ENCODE results near the gene DEXI.
A peak's percentile ranks its signal among the peaks of the same experiment; 100 is the strongest.
"Not testable (repeated sequence)": the region's sequence is repeated elsewhere in the genome, so short reads cannot be mapped to it uniquely, and the experiment has no call there.

Gene DEXI

GRCh38 chr16:10941935-10942351 lies 325 bp downstream of the DEXI start:
- ATAC-seq (replicated peaks), result peak; percentile 11 to 12
- peak overlapping the region; percentile 88 to 98 for H3K4me3 Mint-ChIP-seq
- peaks cover 26 to 36% of the 10 kb centered on the region in 2 donors for H3K36me3 Mint-ChIP-seq
- peaks cover 65 to 81% of the 10 kb centered on the region in 2 donors for H3K4me1 Mint-ChIP-seq
- not testable (repeated sequence) for H3K9me3 Mint-ChIP-seq, DNase-seq, H3K27me3 Mint-ChIP-seq
- H3K27ac Mint-ChIP-seq, result peak overlapping the region; percentile 96

GRCh38 chr16:10941127-10941933 lies 938 bp downstream of the DEXI start:
- H3K9me3 Mint-ChIP-seq, result no peaks in the 10 kb centered on the region
- peak overlapping the region; percentile 96 for H3K27ac Mint-ChIP-seq
- DNase-seq (no peak), ATAC-seq (replicated peaks) (no peak)
- peak overlapping the region; percentile 88 to 98 for H3K4me3 Mint-ChIP-seq
- H3K27me3 Mint-ChIP-seq, result no peaks in the 10 kb centered on the region
- H3K4me1 Mint-ChIP-seq, result peaks cover 64 to 82% of the 10 kb centered on the region in 2 donors
- peaks cover 29 to 37% of the 10 kb centered on the region in 2 donors for H3K36me3 Mint-ChIP-seq

- peaks cover 64 to 82% of the 10 kb centered on the region in 2 donors for H3K4me1 Mint-ChIP-seq
- H3K27me3 Mint-ChIP-seq, result no peaks in the 10 kb centered on the region
- no peak for DNase-seq
Measured at GRCh38 chr16:10940501-10941079, 1.7 kb downstream of the DEXI start.

GRCh38 chr16:10939649-10940234 lies 2.5 kb downstream of the DEXI start:
- Mint-ChIP-seq H3K27me3 (no peaks in the 10 kb centered on the region), H3K4me1 (peaks cover 64 to 79% of the 10 kb centered on the region in 2 donors), H3K4me3 (peak overlapping the region; percentile 88 to 98), H3K9me3 (no peaks in the 10 kb centered on the region), H3K27ac (peak overlapping the region; percentile 96), H3K36me3 (peaks cover 31 to 36% of the 10 kb centered on the region in 2 donors)
- DNase-seq (no peak), ATAC-seq (replicated peaks) (no peak)

More at GRCh38 chr16:10940501-10941079, 1.7 kb downstream of the DEXI start:
- Mint-ChIP-seq H3K27ac (peak overlapping the region; percentile 96), H3K36me3 (peaks cover 30 to 37% of the 10 kb centered on the region in 2 donors), H3K9me3 (no peaks in the 10 kb centered on the region), H3K4me3 (peak overlapping the region; percentile 88 to 98)
- ATAC-seq (replicated peaks), result no peak

GRCh38 chr16:10938796-10939648 lies 3.2 kb downstream of the DEXI start:
- DNase-seq, result no peak
- Mint-ChIP-seq H3K27me3 (no peaks in the 10 kb centered on the region), H3K36me3 (peaks cover 31 to 40% of the 10 kb centered on the region in 2 donors), H3K4me3 (peak overlapping the region; percentile 88 to 98), H3K4me1 (peaks cover 65 to 78% of the 10 kb centered on the region in 2 donors), H3K27ac (peak overlapping the region; percentile 88), H3K9me3 (no peaks in the 10 kb centered on the region)
- no peak for ATAC-seq (replicated peaks)

- H3K4me3 Mint-ChIP-seq, result peak overlapping the region; percentile 88 to 98
- DNase-seq (no peak), ATAC-seq (replicated peaks) (no peak)
- H3K9me3 Mint-ChIP-seq, result no peaks in the 10 kb centered on the region
- H3K27me3 Mint-ChIP-seq, result no peaks in the 10 kb centered on the region
- peaks cover 31 to 47% of the 10 kb centered on the region in 2 donors for H3K36me3 Mint-ChIP-seq
- peaks cover 67 to 81% of the 10 kb centered on the region in 2 donors for H3K4me1 Mint-ChIP-seq
- H3K27ac Mint-ChIP-seq, result peak overlapping the region; percentile 88
Measured at GRCh38 chr16:10938321-10938720, 3.9 kb downstream of the DEXI start.

- Mint-ChIP-seq H3K4me3 (peak overlapping the region; percentile 88 to 98), H3K36me3 (peaks cover 37 to 54% of the 10 kb centered on the region in 2 donors), H3K4me1 (peaks cover 66 to 82% of the 10 kb centered on the region in 2 donors), H3K27ac (peak overlapping the region; percentile 88), H3K9me3 (no peaks in the 10 kb centered on the region), H3K27me3 (no peaks in the 10 kb centered on the region)
- ATAC-seq (replicated peaks) (no peak), DNase-seq (no peak)
Measured at GRCh38 chr16:10937068-10937859, 5.0 kb downstream of the DEXI start.

GRCh38 chr16:10936272-10936984 lies 5.8 kb downstream of the DEXI start:
- H3K27me3 Mint-ChIP-seq, result no peaks in the 10 kb centered on the region
- peak overlapping the region in 1 of 2 donors; percentile 6 for H3K4me3 Mint-ChIP-seq
- H3K27ac Mint-ChIP-seq, result peak overlapping the region; percentile 88

GRCh38 chr16:10935226-10935915 lies 6.9 kb downstream of the DEXI start:
- H3K9me3 Mint-ChIP-seq, result no peaks in the 10 kb centered on the region
- peak overlapping the region; percentile 93 for H3K27ac Mint-ChIP-seq
- peaks cover 37 to 64% of the 10 kb centered on the region in 2 donors for H3K36me3 Mint-ChIP-seq
- no peaks in the 10 kb centered on the region for H3K27me3 Mint-ChIP-seq
- no peak overlapping the region for H3K4me3 Mint-ChIP-seq
- H3K4me1 Mint-ChIP-seq, result peaks cover 68 to 86% of the 10 kb centered on the region in 2 donors
- DNase-seq (no peak), ATAC-seq (replicated peaks) (no peak)

More at GRCh38 chr16:10936272-10936984, 5.8 kb downstream of the DEXI start:
- Mint-ChIP-seq H3K36me3 (peaks cover 41 to 60% of the 10 kb centered on the region in 2 donors), H3K4me1 (peaks cover 71 to 84% of the 10 kb centered on the region in 2 donors), H3K9me3 (no peaks in the 10 kb centered on the region)
- ATAC-seq (replicated peaks) (no peak), DNase-seq (no peak)

GRCh38 chr16:10934325-10935107 lies 7.8 kb downstream of the DEXI start:
- DNase-seq (no peak), ATAC-seq (replicated peaks) (no peak)
- Mint-ChIP-seq H3K4me3 (peak overlapping the region in 1 of 2 donors; percentile 36), H3K27ac (peak overlapping the region; percentile 93), H3K9me3 (no peaks in the 10 kb centered on the region), H3K27me3 (no peaks in the 10 kb centered on the region), H3K36me3 (peaks cover 32 to 63% of the 10 kb centered on the region in 2 donors), H3K4me1 (peaks cover 64 to 86% of the 10 kb centered on the region in 2 donors)

- peak overlapping the region; percentile 93 for H3K27ac Mint-ChIP-seq
- no peak for DNase-seq
- ATAC-seq (replicated peaks), result no peak
- H3K36me3 Mint-ChIP-seq, result peaks cover 26 to 56% of the 10 kb centered on the region in 2 donors
- H3K4me1 Mint-ChIP-seq, result peaks cover 61 to 86% of the 10 kb centered on the region in 2 donors
- H3K9me3 Mint-ChIP-seq, result no peaks in the 10 kb centered on the region
- no peaks in the 10 kb centered on the region for H3K27me3 Mint-ChIP-seq
- peak overlapping the region in 1 of 2 donors; percentile 20 for H3K4me3 Mint-ChIP-seq
Measured at GRCh38 chr16:10933865-10934264, 8.4 kb downstream of the DEXI start.
